A549 (cell line): ENCODE results near the gene RFX1.

Source experiments
- EHF ChIP-seq: fragments of 250-450 bp; sonication (Bioruptor Pico); IDR thresholded peaks from 2 replicates; pipeline ENCODE4 v1.5.0; 2020; ENCODE audit warnings: mild to moderate bottlenecking
- EP300 ChIP-seq, 2 experiments: fragments of >200 bp; sonication (Bioruptor Twin); formaldehyde crosslinking; IDR thresholded peaks; 2 replicates in 1 of 2; 3 replicates in 1 of 2; pipeline ENCODE4 v1.6.1; 2016 to 2017
- FOSL2 ChIP-seq, 2 experiments: fragments of 450-650 bp in 1 of 2; fragments of >200 bp in 1 of 2; sonication (Bioruptor Twin) in 1 of 2; formaldehyde crosslinking; IDR thresholded peaks; 2 replicates each; pipeline versions ENCODE4 v1.5.0 to v1.6.1; 2016 to 2020; ENCODE audit warnings: mild to moderate bottlenecking in 1 of 2, moderate library complexity in 1 of 2
- KDM1A ChIP-seq: fragments of 200-600 bp; sonication (generic); IDR thresholded peaks from 2 replicates; pipeline ENCODE4 v1.6.1; 2016; ENCODE audit warnings: low read depth, mild to moderate bottlenecking
- POLR2A ChIP-seq: IDR thresholded peaks from 2 replicates; pipeline ENCODE4 v1.6.1; 2012; ENCODE audit warnings: mild to moderate bottlenecking, low read length
- SMC3 ChIP-seq: fragments of >200 bp; sonication (Bioruptor Twin); formaldehyde crosslinking; IDR thresholded peaks from 3 replicates; pipeline ENCODE4 v1.6.1; 2018; ENCODE audit warnings: inconsistent platforms
- TP53 ChIP-seq: fragments of 250-450 bp; sonication (Bioruptor Pico); IDR thresholded peaks from 2 replicates; pipeline ENCODE4 v1.5.0; 2021; ENCODE audit warnings: mild to moderate bottlenecking, moderate library complexity
- ZFP36 ChIP-seq: fragments of 450-650 bp; IDR thresholded peaks from 2 replicates; pipeline ENCODE4 v1.6.1; 2014; ENCODE audit warnings: borderline replicate concordance; ENCODE audit not compliant: partially characterized antibody
- TF ChIP-seq, protein P1 (sequence below): fragments of >200 bp; sonication (Bioruptor Twin); formaldehyde crosslinking; IDR thresholded peaks from 3 replicates; pipeline ENCODE4 v1.5.1; 2016
- TF ChIP-seq, protein P2 (sequence below): fragments of 450-650 bp; IDR thresholded peaks from 2 replicates; pipeline ENCODE4 v1.6.1; 2014; ENCODE audit warnings: antibody characterized with exemption
- TF ChIP-seq, protein P3 (sequence below): fragments of >200 bp; sonication (Bioruptor Twin); formaldehyde crosslinking; IDR thresholded peaks from 2 replicates; pipeline ENCODE4 v1.6.1; 2016
- TF ChIP-seq, protein P4 (sequence below): IDR thresholded peaks from 2 replicates; pipeline ENCODE4 v1.6.1; 2012
- TF ChIP-seq, protein P5 (sequence below): IDR thresholded peaks from 2 replicates; pipeline ENCODE4 v1.6.1; 2012

DNA sequence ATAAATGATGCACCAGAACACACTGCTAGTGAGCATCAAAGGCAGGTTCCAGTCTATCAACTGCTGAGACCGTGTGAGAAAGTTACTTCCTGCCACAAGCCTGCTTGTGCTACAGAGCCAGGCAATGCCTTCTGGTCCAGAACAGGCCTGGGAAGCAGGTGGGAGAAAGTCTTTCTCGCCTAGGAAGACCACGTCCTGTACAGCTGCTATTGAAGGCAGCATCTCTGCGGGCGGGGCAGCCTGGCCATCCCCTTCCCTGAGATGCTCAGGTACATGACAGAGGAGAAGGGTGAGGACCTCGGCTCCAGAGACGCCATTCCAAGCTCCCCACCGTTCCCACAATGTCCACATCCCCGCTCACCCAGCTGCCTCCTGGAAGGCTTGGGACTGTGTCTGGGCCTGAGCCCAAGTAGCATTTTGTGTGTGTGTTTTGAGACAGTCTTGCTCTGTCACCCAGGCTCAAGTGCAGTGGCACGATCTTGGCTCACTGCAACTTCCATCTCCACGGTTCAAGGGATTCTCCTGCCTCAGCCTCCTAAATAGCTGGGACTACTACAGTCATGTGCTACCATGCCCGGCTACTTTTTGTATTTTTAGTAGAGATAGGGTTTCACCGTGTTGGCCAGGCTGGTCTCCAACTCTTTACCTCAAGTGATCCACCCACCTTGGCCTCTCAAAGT is 3.4 kb downstream of the RFX1 start:
- TF ChIP-seq, protein P1, sequence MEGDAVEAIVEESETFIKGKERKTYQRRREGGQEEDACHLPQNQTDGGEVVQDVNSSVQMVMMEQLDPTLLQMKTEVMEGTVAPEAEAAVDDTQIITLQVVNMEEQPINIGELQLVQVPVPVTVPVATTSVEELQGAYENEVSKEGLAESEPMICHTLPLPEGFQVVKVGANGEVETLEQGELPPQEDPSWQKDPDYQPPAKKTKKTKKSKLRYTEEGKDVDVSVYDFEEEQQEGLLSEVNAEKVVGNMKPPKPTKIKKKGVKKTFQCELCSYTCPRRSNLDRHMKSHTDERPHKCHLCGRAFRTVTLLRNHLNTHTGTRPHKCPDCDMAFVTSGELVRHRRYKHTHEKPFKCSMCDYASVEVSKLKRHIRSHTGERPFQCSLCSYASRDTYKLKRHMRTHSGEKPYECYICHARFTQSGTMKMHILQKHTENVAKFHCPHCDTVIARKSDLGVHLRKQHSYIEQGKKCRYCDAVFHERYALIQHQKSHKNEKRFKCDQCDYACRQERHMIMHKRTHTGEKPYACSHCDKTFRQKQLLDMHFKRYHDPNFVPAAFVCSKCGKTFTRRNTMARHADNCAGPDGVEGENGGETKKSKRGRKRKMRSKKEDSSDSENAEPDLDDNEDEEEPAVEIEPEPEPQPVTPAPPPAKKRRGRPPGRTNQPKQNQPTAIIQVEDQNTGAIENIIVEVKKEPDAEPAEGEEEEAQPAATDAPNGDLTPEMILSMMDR = no peak
- TF ChIP-seq, protein P2, sequence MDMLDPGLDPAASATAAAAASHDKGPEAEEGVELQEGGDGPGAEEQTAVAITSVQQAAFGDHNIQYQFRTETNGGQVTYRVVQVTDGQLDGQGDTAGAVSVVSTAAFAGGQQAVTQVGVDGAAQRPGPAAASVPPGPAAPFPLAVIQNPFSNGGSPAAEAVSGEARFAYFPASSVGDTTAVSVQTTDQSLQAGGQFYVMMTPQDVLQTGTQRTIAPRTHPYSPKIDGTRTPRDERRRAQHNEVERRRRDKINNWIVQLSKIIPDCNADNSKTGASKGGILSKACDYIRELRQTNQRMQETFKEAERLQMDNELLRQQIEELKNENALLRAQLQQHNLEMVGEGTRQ = no peak
- TF ChIP-seq KDM1A (no peak), POLR2A (no peak), EP300 (IDR thresholded peaks at IDR 0.05) (no peak), EHF (CRISPR knock-in tag) (no peak), FOSL2 (IDR thresholded peaks at IDR 0.05) (no peak), FOSL2 (CRISPR knock-in tag; IDR thresholded peaks at IDR 0.05) (no peak), ZFP36 (no peak), SMC3 (no peak), TP53 (no peak)
- TF ChIP-seq, protein P3, sequence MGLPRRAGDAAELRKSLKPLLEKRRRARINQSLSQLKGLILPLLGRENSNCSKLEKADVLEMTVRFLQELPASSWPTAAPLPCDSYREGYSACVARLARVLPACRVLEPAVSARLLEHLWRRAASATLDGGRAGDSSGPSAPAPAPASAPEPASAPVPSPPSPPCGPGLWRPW = no peak
- TF ChIP-seq, protein P4, sequence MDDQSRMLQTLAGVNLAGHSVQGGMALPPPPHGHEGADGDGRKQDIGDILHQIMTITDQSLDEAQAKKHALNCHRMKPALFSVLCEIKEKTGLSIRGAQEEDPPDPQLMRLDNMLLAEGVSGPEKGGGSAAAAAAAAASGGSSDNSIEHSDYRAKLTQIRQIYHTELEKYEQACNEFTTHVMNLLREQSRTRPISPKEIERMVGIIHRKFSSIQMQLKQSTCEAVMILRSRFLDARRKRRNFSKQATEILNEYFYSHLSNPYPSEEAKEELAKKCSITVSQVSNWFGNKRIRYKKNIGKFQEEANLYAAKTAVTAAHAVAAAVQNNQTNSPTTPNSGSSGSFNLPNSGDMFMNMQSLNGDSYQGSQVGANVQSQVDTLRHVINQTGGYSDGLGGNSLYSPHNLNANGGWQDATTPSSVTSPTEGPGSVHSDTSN = no peak
- TF ChIP-seq, protein P5, sequence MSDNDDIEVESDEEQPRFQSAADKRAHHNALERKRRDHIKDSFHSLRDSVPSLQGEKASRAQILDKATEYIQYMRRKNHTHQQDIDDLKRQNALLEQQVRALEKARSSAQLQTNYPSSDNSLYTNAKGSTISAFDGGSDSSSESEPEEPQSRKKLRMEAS = no peak
